Kidney epithelial cell (primary cell): Measurements from ENCODE around the gene OPN4. TPM values are rescaled to one million over a fixed set of nuclear protein-coding genes. Genes with fewer than 3 reads are reported as not detected.

Source experiments
- DNase-seq: peaks from one replicate; pipeline ENCODE4 v3.0.0-alpha.2; 2010; ENCODE audit warnings: low read depth
- H3K27me3 ChIP-seq: 2 replicates; pipeline ENCODE4 v1.6.0; 2011; ENCODE audit warnings: low read length; ENCODE audit not compliant: control insufficient read depth, insufficient read depth
- H3K36me3 ChIP-seq: 2 replicates; pipeline ENCODE4 v1.5.1; 2011; ENCODE audit warnings: low read length; ENCODE audit not compliant: control insufficient read depth, insufficient read depth
- H3K4me3 ChIP-seq: 2 replicates; pipeline ENCODE4 v1.5.1; 2011; ENCODE audit warnings: low read depth, mild to moderate bottlenecking, control low read depth, low read length
- CTCF ChIP-seq: IDR thresholded peaks from 2 replicates; pipeline ENCODE4 v1.5.1; 2011; ENCODE audit warnings: mild to moderate bottlenecking, moderate library complexity, low read length, control low read depth, inconsistent platforms; ENCODE audit not compliant: insufficient read depth, poor library complexity, severe bottlenecking
- total RNA-seq: library from RNA; depleted of rRNA; stranded (reverse); fragments of >200 nt; gene quantifications from 2 replicates; pipeline ENCODE4 v1.2.3, GENCODE V29; 2015

Gene OPN4
- total RNA-seq, 1 donor from 2014 or later: not detected

DNA sequence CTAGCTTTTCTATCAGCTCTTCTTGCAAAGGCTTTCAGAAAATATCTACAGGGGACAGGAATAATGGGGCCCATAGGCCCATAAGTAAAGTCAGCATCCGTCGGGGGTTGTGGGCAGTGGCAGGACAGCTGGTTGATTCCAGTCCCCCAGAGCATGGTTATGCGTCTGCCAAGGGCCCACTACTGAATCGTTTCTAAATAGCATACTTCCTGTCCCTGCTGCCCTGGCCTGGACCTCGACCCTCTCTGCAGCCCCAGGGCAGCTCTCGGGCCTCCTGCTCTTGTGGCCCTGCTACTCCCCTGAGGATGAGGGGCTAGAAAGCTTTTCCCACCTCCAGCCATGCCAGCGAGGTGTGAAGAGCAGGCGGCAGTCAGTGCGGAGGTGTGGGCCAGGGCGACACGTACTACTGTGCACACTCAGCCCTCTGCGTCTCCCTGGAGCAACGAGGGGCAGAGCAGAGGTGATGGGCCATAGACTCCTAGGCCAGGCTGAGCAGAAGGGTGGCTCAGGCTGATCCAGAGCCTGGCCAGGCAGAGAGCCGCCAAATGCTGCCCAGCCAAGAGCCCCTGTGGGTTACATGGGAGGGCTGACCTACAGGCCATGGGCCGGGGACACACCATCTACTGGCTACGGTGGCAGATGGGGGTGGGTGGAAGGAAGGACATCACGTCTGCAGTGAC lies 4.7 kb upstream of the OPN4 start:
- no peak for TF ChIP-seq CTCF
- no peak overlapping the region for H3K4me3 ChIP-seq
- DNase-seq: no peak
- peaks cover 8% of the 10 kb centered on the region for H3K27me3 ChIP-seq
- no peaks in the 10 kb centered on the region for H3K36me3 ChIP-seq

GRCh38 chr10:86650151-86650550 lies 4.2 kb upstream of the OPN4 start:
- Histone ChIP-seq H3K4me3 (no peak overlapping the region), H3K27me3 (peaks cover 8% of the 10 kb centered on the region), H3K36me3 (no peaks in the 10 kb centered on the region)
- no peak for TF ChIP-seq CTCF
- no peak for DNase-seq

DNA sequence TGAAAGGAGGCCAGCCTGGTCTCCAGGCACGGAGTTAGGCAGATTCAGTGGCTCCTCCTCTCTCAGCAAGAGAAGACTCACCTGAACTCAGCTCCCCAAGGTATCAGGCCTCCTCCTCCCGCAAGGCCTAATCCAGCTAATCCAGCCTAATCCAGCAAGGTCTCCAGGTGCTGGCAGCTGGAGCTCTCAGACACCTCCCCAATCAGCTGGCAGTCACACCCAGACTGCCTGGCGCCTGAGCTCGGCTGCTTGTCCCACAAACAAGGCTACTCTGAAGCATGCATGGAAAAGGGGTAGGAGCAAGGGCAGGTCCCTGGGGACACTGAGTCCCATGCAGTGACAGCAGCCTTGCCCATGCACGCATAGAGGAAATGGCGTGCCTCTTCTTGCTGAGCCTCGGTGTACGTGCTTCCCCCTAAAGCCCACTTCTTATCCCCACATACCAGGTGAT lies 3.3 kb upstream of the OPN4 start:
- Histone ChIP-seq H3K4me3 (no peak overlapping the region), H3K27me3 (peaks cover 8% of the 10 kb centered on the region), H3K36me3 (no peaks in the 10 kb centered on the region)
- no peak for TF ChIP-seq CTCF
- no peak for DNase-seq

DNA sequence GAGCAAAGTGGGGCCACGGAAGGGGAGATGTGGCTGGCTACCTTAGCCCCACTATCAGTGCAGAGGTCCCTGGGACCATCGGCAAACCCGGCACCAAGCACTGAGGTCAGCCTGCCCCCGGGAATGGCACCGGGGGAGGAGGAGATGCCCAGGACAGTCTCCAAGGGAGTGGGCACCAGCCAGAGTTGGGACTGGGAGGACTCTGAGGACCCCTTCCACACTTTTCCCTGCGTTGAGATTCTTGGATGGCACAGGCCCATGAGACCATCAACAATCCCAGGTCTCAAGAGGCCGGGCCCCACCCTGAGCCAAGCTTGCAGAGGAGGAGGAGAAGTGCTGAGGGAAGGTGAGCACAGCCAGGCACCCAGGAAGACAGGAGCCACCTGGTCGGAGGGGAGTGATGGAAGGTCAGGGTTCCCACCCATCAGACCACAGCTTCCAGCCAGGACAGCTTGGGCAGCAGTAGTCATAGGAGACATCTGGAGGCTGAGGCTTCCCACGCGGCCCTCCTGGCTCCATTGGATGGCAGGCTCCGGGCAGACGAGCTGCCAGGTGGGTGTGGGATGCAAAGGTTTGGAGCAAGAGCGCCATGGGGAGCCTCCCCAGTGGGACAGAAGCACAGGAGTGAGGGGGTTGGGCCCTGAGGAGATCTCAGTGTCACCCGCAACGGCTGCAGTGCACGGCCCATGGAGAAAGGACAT lies 2.6 kb upstream of the OPN4 start:
- Histone ChIP-seq H3K4me3 (no peak overlapping the region), H3K27me3 (peaks cover 8% of the 10 kb centered on the region), H3K36me3 (no peaks in the 10 kb centered on the region)
- DNase-seq: no peak
- TF ChIP-seq CTCF: no peak

- no peak for TF ChIP-seq CTCF
- no peaks in the 10 kb centered on the region for H3K36me3 ChIP-seq
- no peak overlapping the region for H3K4me3 ChIP-seq
- H3K27me3 ChIP-seq: peaks cover 8% of the 10 kb centered on the region
- DNase-seq: no peak
Observed at GRCh38 chr10:86652361-86653202, 1.8 kb upstream of the OPN4 start.
